Lung (tissue), 12 donors: Measurements from ENCODE around the gene C22orf31. TPM values are rescaled to one million over a fixed set of nuclear protein-coding genes. Genes with fewer than 3 reads are reported as not detected.

ENCODE experiments used
- ATAC-seq: fragments of 200-7000 bp; cut with Tn5 transposase; one replicate; pipeline ENCODE4 v1.9.1; 2020; ENCODE audit warnings: moderate number of reproducible peaks; ENCODE audit not compliant: insufficient read depth, low FRiP score
- DNase-seq, 3 donors: peaks; one replicate each; pipeline ENCODE4 v3.0.0-alpha.2; 2013 to 2017
- H3K27ac ChIP-seq, 2 donors: one replicate each; pipeline ENCODE4 v1.5.1; 2013; ENCODE audit warnings: mild to moderate bottlenecking in 2 of 2, moderate library complexity in 2 of 2, control low read depth in 1 of 2, inconsistent platforms in 1 of 2, low read depth in 1 of 2, low read length in 1 of 2
- H3K27me3 ChIP-seq, 3 donors: one replicate each; pipeline ENCODE4 v1.5.1; 2013; ENCODE audit warnings: low read length in 2 of 3; ENCODE audit not compliant: control insufficient read depth in 3 of 3, insufficient read depth in 3 of 3
- H3K36me3 ChIP-seq, 4 donors: one replicate each; pipeline ENCODE4 v1.5.1; 2013; ENCODE audit warnings: low read length in 4 of 4, mild to moderate bottlenecking in 1 of 4, moderate library complexity in 1 of 4; ENCODE audit not compliant: control insufficient read depth in 4 of 4, insufficient read depth in 4 of 4
- H3K4me1 ChIP-seq, 5 donors: one replicate each; pipeline ENCODE4 v1.5.1; 2013; ENCODE audit warnings: low read length in 5 of 5, mild to moderate bottlenecking in 2 of 5, moderate library complexity in 1 of 5; ENCODE audit not compliant: control insufficient read depth in 5 of 5, insufficient read depth in 5 of 5
- H3K4me3 ChIP-seq: one replicate; pipeline ENCODE4 v1.5.1; 2013; ENCODE audit warnings: mild to moderate bottlenecking, control low read depth, moderate library complexity
- H3K9ac ChIP-seq, 2 donors: one replicate each; pipeline ENCODE4 v1.5.1; 2013; ENCODE audit warnings: low read length in 2 of 2, control low read depth in 1 of 2; ENCODE audit not compliant: insufficient read depth in 1 of 2
- H3K9me3 ChIP-seq, 4 donors: one replicate each; pipeline ENCODE4 v1.5.1; 2013; ENCODE audit warnings: low read length in 3 of 4, mild to moderate bottlenecking in 1 of 4, moderate library complexity in 1 of 4; ENCODE audit not compliant: control insufficient read depth in 4 of 4, insufficient read depth in 3 of 4
- CTCF ChIP-seq: IDR thresholded peaks from 2 replicates; pipeline ENCODE4 v1.5.1; 2012; ENCODE audit warnings: mild to moderate bottlenecking; ENCODE audit errors: control extremely low read depth, extremely low read depth
- WGBS, 2 donors: extraction: QIAGEN DNeasy Blood & Tissue Kit; methylation state at CpG; one replicate each; pipeline ENCODE4 v1.1.7; 2013; 5-methylcytosine and 5-hydroxymethylcytosine counted together
- polyA plus RNA-seq, 2 donors: library from polyadenylated mRNA; stranded (reverse); fragments of 200-250 nt; gene quantifications; one replicate each; pipeline ENCODE4 v1.2.1, GENCODE V29; 2013
- total RNA-seq, 2 donors: library from RNA; depleted of rRNA in 1 of 2; stranded (reverse); fragments of >200 nt in 1 of 2; gene quantifications; one replicate each; pipeline ENCODE4 v1.2.1, GENCODE V29; 2014 to 2021
- donor health status: control.
- donor health status: control.
- donor health status: Bipolar disorder and iron deficiency.
- donor health status: healthy.
- donor health status: DM: yes; HTN: yes; CAD: no.

C22orf31 gene
- total and polyA plus RNA-seq, 4 donors, result 0.07 to 0.30 TPM; not detected in 2

- no peak for ATAC-seq
- no peak for TF ChIP-seq CTCF
- WGBS, 2 donors, result 59 to 83% methylated on average over 4 of the region's 4 CpGs
Observed at GRCh38 chr22:29106839-29107238, 45.2 kb upstream of the C22orf31 start.

GRCh38 chr22:29105468-29105867, 43.8 kb upstream of the C22orf31 start:
- WGBS, 2 donors, result 60 to 62% methylated on average over 2 of the region's 2 CpGs
- peaks cover 0 to 9% (median under 1%) of the 10 kb centered on the region in 4 donors for H3K36me3 ChIP-seq
- H3K27me3 ChIP-seq, result no peaks in the 10 kb centered on the region
- ATAC-seq (no peak), DNase-seq (no peak)
- no peak for TF ChIP-seq CTCF
- H3K9me3 ChIP-seq, result no peaks in the 10 kb centered on the region
- H3K4me1 ChIP-seq, result peaks cover 0 to 15% (median 11%) of the 10 kb centered on the region in 5 donors
- no peak overlapping the region for H3K4me3 ChIP-seq
- no peak overlapping the region for H3K9ac ChIP-seq
- H3K27ac ChIP-seq, result no peak overlapping the region

More at GRCh38 chr22:29106839-29107238, 45.2 kb upstream of the C22orf31 start:
- Histone ChIP-seq H3K4me1 (peaks cover 0 to 15% (median 11%) of the 10 kb centered on the region in 5 donors), H3K27ac (no peak overlapping the region), H3K9me3 (no peaks in the 10 kb centered on the region), H3K36me3 (peaks cover 0 to 4% (median 3%) of the 10 kb centered on the region in 4 donors), H3K27me3 (no peaks in the 10 kb centered on the region), H3K9ac (no peak overlapping the region), H3K4me3 (no peak overlapping the region)
- no peak for DNase-seq

GRCh38 chr22:29103121-29103520, 41.5 kb upstream of the C22orf31 start:
- no peaks in the 10 kb centered on the region for H3K9me3 ChIP-seq
- H3K9ac ChIP-seq, result peak overlapping the region in 1 of 2 donors; percentile 4
- no peak overlapping the region for H3K4me3 ChIP-seq
- peaks cover 0 to 19% (median under 1%) of the 10 kb centered on the region in 4 donors for H3K36me3 ChIP-seq
- no peak for DNase-seq
- 91 to 94% methylated on average over 1 of the region's 1 CpG for WGBS, 2 donors
- H3K4me1 ChIP-seq, result peaks cover 0 to 15% (median 5%) of the 10 kb centered on the region in 5 donors
- H3K27me3 ChIP-seq, result no peaks in the 10 kb centered on the region
- no peak overlapping the region for H3K27ac ChIP-seq
- TF ChIP-seq CTCF, result no peak
- ATAC-seq, result no peak

- no peak for ATAC-seq
- Histone ChIP-seq H3K4me3 (no peak overlapping the region), H3K4me1 (peaks cover 1 to 15% (median 5%) of the 10 kb centered on the region in 5 donors), H3K36me3 (peaks cover 0 to 19% (median under 1%) of the 10 kb centered on the region in 4 donors), H3K9me3 (no peaks in the 10 kb centered on the region), H3K27me3 (no peaks in the 10 kb centered on the region), H3K27ac (no peak overlapping the region), H3K9ac (no peak overlapping the region)
- no peak for TF ChIP-seq CTCF
- 95% methylated on average over 2 of the region's 2 CpGs for WGBS, 2 donors
- no peak for DNase-seq
Observed at GRCh38 chr22:29102300-29102699, 40.7 kb upstream of the C22orf31 start.
